Activated T-cell treated with anti-CD3 and anti-CD28 coated beads, Interleukin-2, amount 50 U/mL, for 24 hours (primary cell): Measurements from ENCODE around the gene GTPBP6.
"Not testable (repeated sequence)": the region's sequence is repeated elsewhere in the genome, so short reads cannot be mapped to it uniquely, and the experiment has no call there.

Source experiments
- DNase-seq: peaks from one replicate; pipeline ENCODE4 v3.0.0-alpha.2; 2020
- H3K27ac Mint-ChIP-seq: 2 replicates; pipeline ENCODE4 v1.8.0; 2020; ENCODE audit warnings: mild to moderate bottlenecking, mixed read lengths
- H3K27me3 Mint-ChIP-seq: 2 replicates; pipeline ENCODE4 v1.8.0; 2020; ENCODE audit warnings: mixed read lengths
- H3K36me3 Mint-ChIP-seq: 2 replicates; pipeline ENCODE4 v1.8.0; 2020; ENCODE audit warnings: low read depth, mixed read lengths
- H3K4me1 Mint-ChIP-seq: 2 replicates; pipeline ENCODE4 v1.8.0; 2020; ENCODE audit warnings: low read depth, mixed read lengths
- H3K4me3 Mint-ChIP-seq: 2 replicates; pipeline ENCODE4 v1.8.0; 2020; ENCODE audit warnings: mild to moderate bottlenecking, moderate library complexity, mixed read lengths
- H3K9me3 Mint-ChIP-seq: 2 replicates; pipeline ENCODE4 v1.8.0; 2020; ENCODE audit warnings: mixed read lengths

Gene GTPBP6

DNA sequence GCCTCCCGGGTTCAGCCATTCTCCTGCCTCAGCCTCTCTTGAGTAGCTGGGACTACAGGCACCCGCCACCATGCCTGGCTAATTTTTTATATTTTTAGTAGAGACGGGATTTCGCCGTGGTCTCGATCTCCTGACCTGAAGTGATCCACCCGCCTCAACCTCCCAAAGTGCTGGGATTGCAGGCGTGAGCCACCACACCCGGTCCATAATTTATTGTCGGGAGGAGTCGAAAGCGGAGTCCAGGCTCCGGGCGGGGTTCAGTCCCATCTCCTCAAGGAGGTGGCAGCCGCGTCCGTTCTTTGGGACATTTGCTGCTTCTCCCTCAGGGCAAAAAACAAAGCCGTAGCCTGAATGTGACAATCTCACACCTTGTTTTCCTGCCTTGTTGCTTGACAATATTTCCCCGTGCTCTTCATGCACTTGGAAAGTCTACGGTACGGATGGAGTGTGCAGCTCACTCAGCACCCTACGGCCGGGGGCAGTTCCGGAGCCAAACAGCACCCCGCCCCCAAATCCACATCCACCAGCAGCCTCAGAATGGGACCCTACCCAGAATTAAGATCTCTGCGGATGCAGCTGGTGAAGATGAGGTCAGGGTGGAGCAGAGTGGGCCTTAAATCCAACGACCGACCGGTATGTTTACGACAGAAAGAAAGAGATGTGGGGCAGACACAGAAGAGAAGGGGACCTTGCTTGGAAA is 9.6 kb downstream of the GTPBP6 start:
- Mint-ChIP-seq H3K27me3 (no peaks in the 10 kb centered on the region), H3K4me3 (no peak overlapping the region), H3K4me1 (no peaks in the 10 kb centered on the region), H3K36me3 (peaks cover 91% of the 10 kb centered on the region), H3K9me3 (no peaks in the 10 kb centered on the region), H3K27ac (no peak overlapping the region)
- DNase-seq = no peak

- H3K36me3 Mint-ChIP-seq = peaks cover 89% of the 10 kb centered on the region
- no peak for DNase-seq
- H3K27ac Mint-ChIP-seq = no peak overlapping the region
- H3K4me1 Mint-ChIP-seq = no peaks in the 10 kb centered on the region
- no peaks in the 10 kb centered on the region for H3K9me3 Mint-ChIP-seq
- H3K4me3 Mint-ChIP-seq = no peak overlapping the region
- H3K27me3 Mint-ChIP-seq = no peaks in the 10 kb centered on the region
Measured at GRCh38 chrX:307261-308111, 11.1 kb downstream of the GTPBP6 start.

- not testable (repeated sequence) for H3K4me1 Mint-ChIP-seq, H3K27ac Mint-ChIP-seq, H3K27me3 Mint-ChIP-seq, H3K9me3 Mint-ChIP-seq, DNase-seq, H3K4me3 Mint-ChIP-seq
- H3K36me3 Mint-ChIP-seq = peaks cover 90% of the 10 kb centered on the region
Measured at GRCh38 chrX:306614-307251, 11.9 kb downstream of the GTPBP6 start.

DNA sequence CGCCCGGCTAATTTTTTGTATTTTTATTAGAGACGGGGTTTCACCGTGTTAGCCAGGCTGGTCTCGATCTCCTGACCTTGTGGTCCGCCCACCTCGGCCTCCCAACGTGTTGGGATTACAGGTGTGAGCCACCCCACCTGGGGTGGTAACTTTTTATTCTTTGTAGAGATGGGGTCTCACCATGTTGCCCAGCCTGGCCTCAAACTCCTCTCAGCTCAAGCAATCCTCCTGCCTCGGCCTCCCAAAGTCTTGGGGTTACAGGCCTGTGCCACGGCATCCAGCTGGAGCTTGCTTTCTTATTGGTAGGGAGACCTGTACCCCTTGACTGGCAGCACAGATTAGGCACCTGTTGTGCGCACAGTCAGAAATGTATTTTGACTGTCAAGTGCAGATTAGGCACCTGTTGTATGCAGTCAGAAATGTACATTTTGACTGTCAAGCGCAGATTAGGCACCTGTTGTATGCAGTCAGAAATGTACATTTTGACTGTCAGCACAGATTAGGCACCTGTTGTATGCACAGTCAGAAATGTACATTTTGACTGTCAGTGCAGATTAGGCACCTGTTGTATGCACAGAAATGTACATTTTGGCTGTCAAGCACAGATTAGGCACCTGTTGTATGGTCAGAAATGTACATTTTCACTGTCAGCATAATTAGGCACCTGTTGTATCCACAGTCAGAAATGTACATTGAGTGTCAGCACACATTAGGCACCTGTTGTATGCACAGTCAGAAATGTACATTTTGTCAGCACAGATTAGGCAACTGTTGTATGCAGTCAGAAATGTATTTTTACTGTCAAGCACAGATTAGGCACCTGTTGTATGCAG is 12.6 kb downstream of the GTPBP6 start:
- peaks cover 92% of the 10 kb centered on the region for H3K36me3 Mint-ChIP-seq
- H3K27ac Mint-ChIP-seq, H3K4me3 Mint-ChIP-seq, DNase-seq, H3K27me3 Mint-ChIP-seq, H3K4me1 Mint-ChIP-seq, H3K9me3 Mint-ChIP-seq: not testable (repeated sequence)

GRCh38 chrX:302975-303374 is 15.6 kb downstream of the GTPBP6 start:
- Mint-ChIP-seq H3K36me3 (peaks cover 87% of the 10 kb centered on the region), H3K27ac (no peak overlapping the region), H3K4me3 (no peak overlapping the region), H3K9me3 (no peaks in the 10 kb centered on the region), H3K27me3 (no peaks in the 10 kb centered on the region), H3K4me1 (no peaks in the 10 kb centered on the region)
- no peak for DNase-seq

GRCh38 chrX:300334-300733 is 18.3 kb downstream of the GTPBP6 start:
- peaks cover 76% of the 10 kb centered on the region for H3K36me3 Mint-ChIP-seq

DNA sequence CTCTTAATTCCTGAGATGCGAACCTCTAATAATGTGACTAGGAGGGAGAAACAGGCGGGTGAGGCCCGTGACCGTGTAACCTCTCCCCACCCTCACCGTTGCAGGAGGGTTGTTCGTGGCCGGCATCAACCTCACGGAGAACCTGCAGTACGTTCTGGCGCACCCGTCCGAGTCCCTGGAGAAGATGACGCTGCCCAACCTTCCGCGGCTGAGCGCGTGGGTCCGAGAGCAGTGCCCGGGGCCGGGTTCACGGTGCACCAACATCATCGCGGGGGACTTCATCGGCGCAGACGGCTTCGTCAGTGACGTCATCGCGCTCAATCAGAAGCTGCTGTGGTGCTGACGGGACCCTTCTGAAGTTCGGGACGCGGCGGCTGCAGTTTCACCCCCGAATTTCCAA is 19.6 kb downstream of the GTPBP6 start:
- peaks cover 72% of the 10 kb centered on the region for H3K36me3 Mint-ChIP-seq
- H3K4me3 Mint-ChIP-seq = no peak overlapping the region
- no peaks in the 10 kb centered on the region for H3K9me3 Mint-ChIP-seq
- no peak overlapping the region for H3K27ac Mint-ChIP-seq
- H3K4me1 Mint-ChIP-seq = no peaks in the 10 kb centered on the region
- H3K27me3 Mint-ChIP-seq = no peaks in the 10 kb centered on the region
- no peak for DNase-seq

More at GRCh38 chrX:300334-300733, 18.3 kb downstream of the GTPBP6 start:
- DNase-seq = no peak
- Mint-ChIP-seq H3K27me3 (no peaks in the 10 kb centered on the region), H3K4me1 (no peaks in the 10 kb centered on the region), H3K4me3 (no peak overlapping the region), H3K9me3 (no peaks in the 10 kb centered on the region), H3K27ac (no peak overlapping the region)

DNA sequence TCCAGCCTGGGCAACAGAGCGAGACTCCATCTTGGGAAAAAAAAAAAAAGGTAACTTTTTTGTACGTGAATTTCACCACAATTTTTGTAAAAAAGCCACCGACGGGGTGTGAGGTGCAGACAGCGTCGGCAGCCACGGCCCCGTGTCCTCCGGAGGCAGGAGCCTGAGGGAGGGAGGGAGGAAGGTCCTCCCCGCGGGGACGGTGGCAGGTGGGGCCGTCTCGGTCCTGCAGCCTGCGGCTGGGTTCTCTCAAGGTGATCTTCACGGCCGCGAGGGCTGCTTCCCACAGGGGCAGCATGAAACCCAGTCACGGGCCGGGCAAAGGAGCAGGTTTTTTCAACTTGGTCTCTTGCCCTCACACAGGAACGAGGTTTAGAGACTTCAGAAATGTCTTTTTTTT is 23.5 kb downstream of the GTPBP6 start:
- Mint-ChIP-seq H3K27me3 (no peaks in the 10 kb centered on the region), H3K36me3 (peaks cover 73% of the 10 kb centered on the region), H3K4me3 (no peak overlapping the region), H3K4me1 (no peaks in the 10 kb centered on the region), H3K27ac (no peak overlapping the region), H3K9me3 (no peaks in the 10 kb centered on the region)
- no peak for DNase-seq

- Mint-ChIP-seq H3K27ac (no peak overlapping the region), H3K4me3 (no peak overlapping the region), H3K4me1 (no peaks in the 10 kb centered on the region), H3K36me3 (peaks cover 76% of the 10 kb centered on the region), H3K9me3 (no peaks in the 10 kb centered on the region), H3K27me3 (no peaks in the 10 kb centered on the region)
- no peak for DNase-seq
Measured at GRCh38 chrX:292900-293897, 25.4 kb downstream of the GTPBP6 start.

- Mint-ChIP-seq H3K27me3 (no peaks in the 10 kb centered on the region), H3K27ac (no peak overlapping the region), H3K36me3 (peaks cover 83% of the 10 kb centered on the region), H3K9me3 (no peaks in the 10 kb centered on the region), H3K4me1 (peaks cover 4% of the 10 kb centered on the region), H3K4me3 (no peak overlapping the region)
- DNase-seq = no peak
Measured at GRCh38 chrX:291411-291901, 27.1 kb downstream of the GTPBP6 start.

DNA sequence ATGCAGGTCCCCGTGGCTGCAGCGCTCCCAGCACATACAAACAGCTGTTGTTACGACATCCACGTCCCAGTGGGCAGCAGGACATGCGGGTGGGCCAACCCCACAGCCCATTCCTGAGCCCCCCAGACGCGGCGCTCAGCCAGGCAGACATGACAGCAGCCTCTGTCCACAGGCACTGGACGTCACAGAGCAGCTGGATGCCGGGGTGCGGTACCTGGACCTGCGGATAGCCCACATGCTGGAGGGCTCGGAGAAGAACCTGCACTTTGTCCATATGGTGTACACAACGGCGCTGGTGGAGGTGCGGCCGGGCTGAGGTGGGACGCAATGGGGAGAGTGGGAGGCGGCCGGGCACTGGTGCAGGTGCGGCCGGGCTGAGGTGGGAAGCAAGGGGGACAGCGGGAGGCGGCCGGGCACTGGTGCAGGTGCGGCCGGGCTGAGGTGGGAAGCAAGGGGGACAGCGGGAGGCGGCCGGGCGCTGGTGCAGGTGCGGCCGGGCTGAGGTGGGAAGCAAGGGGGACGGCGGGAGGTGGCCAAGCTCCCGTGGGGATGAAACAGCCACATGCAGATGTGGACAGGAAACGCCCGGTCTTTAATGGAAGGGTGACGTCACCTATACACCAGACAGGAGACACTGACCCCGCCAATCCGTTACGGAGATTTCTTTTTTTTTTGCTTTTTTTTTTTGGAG is 28.0 kb downstream of the GTPBP6 start:
- Mint-ChIP-seq H3K36me3 (peaks cover 83% of the 10 kb centered on the region), H3K4me3 (no peak overlapping the region), H3K27me3 (no peaks in the 10 kb centered on the region), H3K27ac (no peak overlapping the region), H3K9me3 (no peaks in the 10 kb centered on the region), H3K4me1 (peaks cover 6% of the 10 kb centered on the region)
- no peak for DNase-seq

- H3K9me3 Mint-ChIP-seq = no peaks in the 10 kb centered on the region
- DNase-seq = no peak
- peaks cover 83% of the 10 kb centered on the region for H3K36me3 Mint-ChIP-seq
- H3K4me1 Mint-ChIP-seq = peaks cover 17% of the 10 kb centered on the region
- no peaks in the 10 kb centered on the region for H3K27me3 Mint-ChIP-seq
- H3K27ac Mint-ChIP-seq = no peak overlapping the region
- no peak overlapping the region for H3K4me3 Mint-ChIP-seq
Measured at GRCh38 chrX:288561-288991, 30.0 kb downstream of the GTPBP6 start.

DNA sequence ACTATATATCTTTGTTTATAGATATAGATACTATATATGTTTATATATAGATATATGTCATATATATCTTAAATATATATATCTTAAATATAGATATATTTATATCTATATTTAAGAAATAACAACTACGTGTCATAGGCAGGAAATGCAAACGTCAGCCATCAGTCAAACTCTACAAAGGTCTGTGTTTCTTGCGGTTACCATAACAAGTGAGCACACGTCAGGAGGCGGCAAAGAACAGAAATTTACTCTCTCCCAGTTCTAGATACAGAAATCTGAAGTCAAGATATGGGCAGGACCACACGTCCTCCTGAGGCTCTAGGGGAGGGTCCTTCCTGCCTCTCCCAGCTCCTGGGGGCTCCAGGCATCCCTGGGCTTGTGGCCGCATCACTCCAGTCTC is 30.9 kb downstream of the GTPBP6 start:
- DNase-seq = no peak
- peaks cover 74% of the 10 kb centered on the region for H3K36me3 Mint-ChIP-seq
- H3K27me3 Mint-ChIP-seq = no peaks in the 10 kb centered on the region
- peaks cover 17% of the 10 kb centered on the region for H3K4me1 Mint-ChIP-seq
- no peak overlapping the region for H3K4me3 Mint-ChIP-seq
- H3K9me3 Mint-ChIP-seq = no peaks in the 10 kb centered on the region
- H3K27ac Mint-ChIP-seq = no peak overlapping the region
